Psoas muscle (tissue), 8 donors: ENCODE data around the gene SLC27A1. TPM values are rescaled to one million over a fixed set of nuclear protein-coding genes. Genes with fewer than 3 reads are reported as not detected.

Source experiments
- ATAC-seq, 4 donors: fragments of 200-7000 bp; cut with Tn5 transposase; one replicate each; pipeline ENCODE4 v1.9.1; 2020; ENCODE audit warnings: moderate library complexity in 3 of 4, mild to moderate bottlenecking in 2 of 4
- DNase-seq, 2 donors: peaks; one replicate each; pipeline ENCODE4 v3.0.0-alpha.2; 2020
- H3K27ac ChIP-seq: fragments of 200-600 bp; one replicate; pipeline ENCODE4 v1.8.0; 2022
- H3K27me3 ChIP-seq, 3 donors: fragments of 200-600 bp in 1 of 3; one replicate each; pipeline versions ENCODE4 v1.6.1 to v1.8.0; 2013 to 2022; ENCODE audit warnings: low read length in 2 of 3, mild to moderate bottlenecking in 2 of 3, moderate library complexity in 1 of 3; ENCODE audit not compliant: insufficient read depth in 3 of 3
- H3K36me3 ChIP-seq, 2 donors: fragments of 200-600 bp in 1 of 2; one replicate each; pipeline versions ENCODE4 v1.6.1 to v1.8.0; 2013 to 2022; ENCODE audit warnings: low read depth in 1 of 2, mild to moderate bottlenecking in 1 of 2, moderate library complexity in 1 of 2; ENCODE audit not compliant: insufficient read depth in 1 of 2
- H3K4me1 ChIP-seq: fragments of 200-600 bp; one replicate; pipeline ENCODE4 v1.8.0; 2022
- H3K4me3 ChIP-seq: fragments of 200-600 bp; one replicate; pipeline ENCODE4 v1.8.0; 2022; ENCODE audit warnings: mild to moderate bottlenecking
- H3K9me3 ChIP-seq: fragments of 200-600 bp; one replicate; pipeline ENCODE4 v1.8.0; 2022
- WGBS, 3 donors: extraction: QIAGEN DNeasy Blood & Tissue Kit; methylation state at CpG; one replicate each; pipeline versions ENCODE4 v1.1.6 to v1.1.7; 2013; 5-methylcytosine and 5-hydroxymethylcytosine counted together
- intact Hi-C, 2 donors: fragments of 100-400 bp; cut with DNase I; formaldehyde crosslinking; loops; one replicate each; pipeline versions ENCODE4 v1.11.0 to v1.14.2; 2022
- polyA plus RNA-seq, 3 donors: library from polyadenylated mRNA; stranded (reverse); fragments of 200-250 nt; gene quantifications; one replicate each; pipeline ENCODE4 v1.2.3, GENCODE V29; 2013
- total RNA-seq, 4 donors: library from RNA; stranded (reverse); fragmentation: NEBNext Ultra II Directional in 2 of 4; extraction: Animal tissue kit (Norgen Biotek cat#: 25700) in 2 of 4; gene quantifications; one replicate each; pipeline versions ENCODE4 v1.2.1 to v1.2.4, GENCODE V29; 2021 to 2023
- TF ChIP-seq, protein P1 (sequence below): fragments of 200-600 bp; IDR thresholded peaks from one replicate; pipeline ENCODE4 v1.8.0; 2022; ENCODE audit warnings: antibody characterized with exemption
- donor health status: healthy with polysubstance abuse.
- donor health status: DM: no; HTN: no; CAD: no; lungs with moderate emphysema.
- donor health status: Bipolar disorder and iron deficiency.
- donor health status: healthy.
- donor health status: DM: yes; HTN: yes; CAD: no.
- donor health status: DM: no; HTN: no; CAD: no.
- donor health status: DM: no; HTN: no; CAD: no.
- donor health status: DM: yes; HTN: yes; CAD: no.

SLC27A1 gene
- total and polyA plus RNA-seq, 7 donors: 11.8 to 40.1 (median 25.5) TPM

GRCh38 chr19:17534767-17535166 is 64.4 kb downstream of the SLC27A1 start:
- intact Hi-C loops: no loop called here
- TF ChIP-seq, protein P1, sequence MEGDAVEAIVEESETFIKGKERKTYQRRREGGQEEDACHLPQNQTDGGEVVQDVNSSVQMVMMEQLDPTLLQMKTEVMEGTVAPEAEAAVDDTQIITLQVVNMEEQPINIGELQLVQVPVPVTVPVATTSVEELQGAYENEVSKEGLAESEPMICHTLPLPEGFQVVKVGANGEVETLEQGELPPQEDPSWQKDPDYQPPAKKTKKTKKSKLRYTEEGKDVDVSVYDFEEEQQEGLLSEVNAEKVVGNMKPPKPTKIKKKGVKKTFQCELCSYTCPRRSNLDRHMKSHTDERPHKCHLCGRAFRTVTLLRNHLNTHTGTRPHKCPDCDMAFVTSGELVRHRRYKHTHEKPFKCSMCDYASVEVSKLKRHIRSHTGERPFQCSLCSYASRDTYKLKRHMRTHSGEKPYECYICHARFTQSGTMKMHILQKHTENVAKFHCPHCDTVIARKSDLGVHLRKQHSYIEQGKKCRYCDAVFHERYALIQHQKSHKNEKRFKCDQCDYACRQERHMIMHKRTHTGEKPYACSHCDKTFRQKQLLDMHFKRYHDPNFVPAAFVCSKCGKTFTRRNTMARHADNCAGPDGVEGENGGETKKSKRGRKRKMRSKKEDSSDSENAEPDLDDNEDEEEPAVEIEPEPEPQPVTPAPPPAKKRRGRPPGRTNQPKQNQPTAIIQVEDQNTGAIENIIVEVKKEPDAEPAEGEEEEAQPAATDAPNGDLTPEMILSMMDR: no peak

DNA sequence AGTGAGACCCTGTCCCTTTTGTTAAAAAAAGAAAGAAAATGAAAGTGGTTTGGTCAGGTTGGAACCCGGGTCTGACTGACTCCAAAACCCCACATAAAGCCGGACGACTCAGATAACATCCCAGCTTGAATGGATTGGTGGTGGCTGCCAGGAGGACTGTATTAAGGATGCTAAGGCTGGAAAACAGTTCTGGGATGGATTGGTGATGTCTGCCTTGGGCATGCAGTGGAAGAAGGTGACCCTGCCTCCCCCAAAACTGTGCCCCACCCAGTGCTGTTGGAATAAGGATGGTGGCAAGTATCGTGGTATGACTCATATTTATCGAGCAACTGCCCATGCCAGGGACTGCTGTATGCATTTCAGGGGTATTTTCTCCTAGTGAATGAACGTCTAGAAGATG is 66.6 kb downstream of the SLC27A1 start:
- H3K27me3 ChIP-seq: peaks cover 0 to 38% (median 2%) of the 10 kb centered on the region in 3 donors
- no peaks in the 10 kb centered on the region for H3K9me3 ChIP-seq
- H3K36me3 ChIP-seq: no peaks in the 10 kb centered on the region
- H3K27ac ChIP-seq: no peak overlapping the region
- H3K4me3 ChIP-seq: no peak overlapping the region
- no peak for DNase-seq
- 70 to 73% (median 71%) methylated on average over 6 of the region's 6 CpGs for WGBS, 3 donors
- ATAC-seq: no peak
- peaks cover 6% of the 10 kb centered on the region for H3K4me1 ChIP-seq
- TF ChIP-seq, protein P1: no peak
- intact Hi-C loops: no loop called here

More at GRCh38 chr19:17534767-17535166, 64.4 kb downstream of the SLC27A1 start:
- H3K9me3 ChIP-seq: no peaks in the 10 kb centered on the region
- ATAC-seq (no peak), DNase-seq (no peak)
- H3K4me1 ChIP-seq: peaks cover 6% of the 10 kb centered on the region
- no peak overlapping the region for H3K27ac ChIP-seq
- no peak overlapping the region for H3K4me3 ChIP-seq
- no peaks in the 10 kb centered on the region for H3K36me3 ChIP-seq
- H3K27me3 ChIP-seq: peaks cover 0 to 41% (median 3%) of the 10 kb centered on the region in 3 donors

- peak in 1 of 4 donors; percentile 7 for ATAC-seq
- 3 to 6% (median 4%) methylated on average over 12 to 13 of the region's 13 CpGs for WGBS, 3 donors
- intact Hi-C loops: no loop called here
Observed at GRCh38 chr19:17538684-17539237, 68.4 kb downstream of the SLC27A1 start.

GRCh38 chr19:17539238-17540117 is 69.2 kb downstream of the SLC27A1 start:
- WGBS, 3 donors: 0% methylated on average over 68 to 82 of the region's 82 CpGs
- peak overlapping the region; percentile 46 for H3K27ac ChIP-seq
- peak; percentile 95 to 98 for DNase-seq
- peak; percentile 85 to 92 (median 92) for ATAC-seq
- H3K4me1 ChIP-seq: peaks cover 6% of the 10 kb centered on the region
- H3K27me3 ChIP-seq: peaks cover 0 to 36% (median 2%) of the 10 kb centered on the region in 3 donors
- TF ChIP-seq, protein P1: peak; percentile 38
- peak overlapping the region; percentile 67 for H3K4me3 ChIP-seq
- H3K36me3 ChIP-seq: no peaks in the 10 kb centered on the region
- intact Hi-C loops: no loop called here
- H3K9me3 ChIP-seq: no peaks in the 10 kb centered on the region

More at GRCh38 chr19:17538684-17539237, 68.4 kb downstream of the SLC27A1 start:
- H3K9me3 ChIP-seq: no peaks in the 10 kb centered on the region
- H3K27ac ChIP-seq: no peak overlapping the region
- TF ChIP-seq, protein P1: no peak
- peaks cover 6% of the 10 kb centered on the region for H3K4me1 ChIP-seq
- H3K27me3 ChIP-seq: peaks cover 0 to 36% (median 2%) of the 10 kb centered on the region in 3 donors
- DNase-seq: no peak
- H3K4me3 ChIP-seq: peak overlapping the region; percentile 67
- H3K36me3 ChIP-seq: no peaks in the 10 kb centered on the region
